ENCODE data around the gene NFXL1. TPM values are rescaled to one million over a fixed set of nuclear protein-coding genes. Genes with fewer than 3 reads are reported as not detected.

NFXL1 gene
- total and polyA plus RNA-seq, 2 of the 4 experiments (the other 2 are of a cell fraction) = 13.9 to 23.1 TPM

DNA sequence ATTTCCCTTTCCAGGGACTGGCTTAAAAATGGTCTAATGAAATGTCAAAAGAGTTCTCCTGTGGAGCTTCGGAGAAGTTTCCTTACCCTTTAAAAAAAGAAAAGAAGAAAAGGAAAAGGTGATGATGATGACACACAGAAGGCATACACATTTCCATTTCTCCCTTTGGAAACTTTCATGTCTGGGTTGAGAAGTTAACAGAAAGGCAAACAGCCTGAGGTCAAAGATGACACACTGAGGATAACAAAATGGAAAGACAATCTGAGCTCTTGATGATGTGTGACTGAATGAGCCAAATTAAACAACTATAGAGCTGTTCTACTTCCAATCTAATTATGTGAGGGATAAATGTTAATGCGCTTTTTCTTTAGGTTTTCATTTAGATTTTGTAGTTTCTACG, 32.2 kb downstream of the NFXL1 start:
- Histone ChIP-seq H3K4me2 (ENCODE audit: low read depth, low read length) (peak overlapping the region; percentile 20; the same call in 1 of the 2 replicates), H2BK15ac (ENCODE audit: low read depth, low read length) (no peak overlapping the region), H3K4me1 (ENCODE audit: control insufficient read depth, insufficient read depth, low read length) (peaks cover 2% of the 10 kb centered on the region; the same call in 1 of the 2 replicates), H3K18ac (ENCODE audit: low read depth, low read length) (no peak overlapping the region), H4K8ac (ENCODE audit: low read depth in 2 of 2, low read length in 2 of 2) (no peak overlapping the region), H4K5ac (ENCODE audit: low read depth, low read length) (no peak overlapping the region), H2BK120ac (ENCODE audit: low read depth, low read length) (no peak overlapping the region), H2AK9ac (replicated peaks; ENCODE audit: low read depth, low read length, poor library complexity) (no peak overlapping the region), H3K14ac (replicated peaks; ENCODE audit: low read depth, low read length) (no peak overlapping the region), H3K9me3 (ENCODE audit: control insufficient read depth, insufficient read depth, low read length) (no peaks in the 10 kb centered on the region), H3K9me1 (ENCODE audit: insufficient read depth, low read length) (no peaks in the 10 kb centered on the region), H3K27ac (ENCODE audit: insufficient read depth, low read length) (peak overlapping the region; percentile 1; the same call in 1 of the 2 replicates), H3K23ac (ENCODE audit: low read depth, low read length) (no peak overlapping the region; the same call in 1 of the 2 replicates), H3K56ac (ENCODE audit: extremely low read depth, insufficient read depth, low read length) (no peak overlapping the region), H3K36me3 (ENCODE audit: control insufficient read depth, insufficient read depth, low read length) (peaks cover 20% of the 10 kb centered on the region), H2AK5ac (ENCODE audit: low read depth, low read length) (no peak overlapping the region), H3K79me1 (ENCODE audit: low read depth in 1 of 2, low read length in 2 of 2) (peaks cover 0 to 4% of the 10 kb centered on the region in 2 experiments; a peak in 2 of 4 replicates), H2BK20ac (ENCODE audit: low read depth, low read length) (no peak overlapping the region), H3K27me3 (ENCODE audit: control insufficient read depth, insufficient read depth, low read length) (no peaks in the 10 kb centered on the region), H2BK5ac (ENCODE audit: low read depth, low read length, poor library complexity, severe bottlenecking) (peak overlapping the region; percentile 12), H3K9ac (ENCODE audit: low read depth, low read length) (no peak overlapping the region), H4K20me1 (ENCODE audit: insufficient read depth, low read length) (no peaks in the 10 kb centered on the region), H4K91ac (ENCODE audit: insufficient read depth, low read depth, low read length) (no peak overlapping the region), H3K4me3 (ENCODE audit: insufficient read depth, low read depth, low read length) (no peak overlapping the region), H3K4ac (ENCODE audit: low read depth, low read length) (no peak overlapping the region), H2AFZ (replicated peaks; ENCODE audit: low read length, poor library complexity) (no peak overlapping the region)
- DNase-seq (peak; percentile 33), ATAC-seq (ENCODE audit: low read depth) (peak; percentile 77)
- dilution Hi-C loops (cut with HindIII; ENCODE audit: low sequenced_read_pairs, unreplicated experiment) (no loop called here), in situ Hi-C loops (cut with MboI; ENCODE audit: low sequenced_read_pairs) (no loop called here), intact Hi-C loops (cut with micrococcal nuclease) (loop anchor here (5.0 kb wide), 1 partner anchor 40 kb away; no protein-coding TSS in a partner anchor)
- ChIA-PET POLR2A (ENCODE audit: unreplicated experiment) (no interaction called here), CTCF (no interaction called here)
- BruUV-seq (replicated peaks) = no TSS peak
- no CpG with 5 or more reads among the region's 3 CpGs for WGBS, 2 experiments (ENCODE audit: extremely low coverage in 2 of 2, insufficient read length in 1 of 2)
- TF ChIP-seq, protein P1, sequence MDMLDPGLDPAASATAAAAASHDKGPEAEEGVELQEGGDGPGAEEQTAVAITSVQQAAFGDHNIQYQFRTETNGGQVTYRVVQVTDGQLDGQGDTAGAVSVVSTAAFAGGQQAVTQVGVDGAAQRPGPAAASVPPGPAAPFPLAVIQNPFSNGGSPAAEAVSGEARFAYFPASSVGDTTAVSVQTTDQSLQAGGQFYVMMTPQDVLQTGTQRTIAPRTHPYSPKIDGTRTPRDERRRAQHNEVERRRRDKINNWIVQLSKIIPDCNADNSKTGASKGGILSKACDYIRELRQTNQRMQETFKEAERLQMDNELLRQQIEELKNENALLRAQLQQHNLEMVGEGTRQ (IDR thresholded peaks at IDR 0.05; ENCODE audit: low read depth, low read length) = no peak
- TF ChIP-seq NFE2L2 (IDR thresholded peaks at IDR 0.05; ENCODE audit: low read depth, low read length) (no peak), RAD21 (IDR thresholded peaks at IDR 0.05; ENCODE audit: low read length) (no peak), RCOR1 (IDR thresholded peaks at IDR 0.05; ENCODE audit: insufficient replicate concordance, low read length) (no peak), SMC3 (IDR thresholded peaks at IDR 0.05; ENCODE audit: low read depth, low read length) (no peak), BHLHE40 (IDR thresholded peaks at IDR 0.05; ENCODE audit: low read depth, low read length) (no peak), FOS (IDR thresholded peaks at IDR 0.05; ENCODE audit: low read depth, low read length) (no peak), RFX5 (IDR thresholded peaks at IDR 0.05; ENCODE audit: low read depth, low read length) (no peak), POLR2A (IDR thresholded peaks at IDR 0.05; ENCODE audit: low read depth, low read length) (no peak), CHD1 (IDR thresholded peaks at IDR 0.05; ENCODE audit: low read depth, low read length) (no peak), CEBPB (IDR thresholded peaks at IDR 0.05; ENCODE audit: low read depth, low read length) (no peak), MAZ (IDR thresholded peaks at IDR 0.05; ENCODE audit: borderline replicate concordance, low read depth, low read length) (no peak), MXI1 (IDR thresholded peaks at IDR 0.05; ENCODE audit: borderline replicate concordance, low read depth, low read length) (no peak), MAFK (IDR thresholded peaks at IDR 0.05; ENCODE audit: low read depth, low read length) (no peak)
- TF ChIP-seq, protein P2, sequence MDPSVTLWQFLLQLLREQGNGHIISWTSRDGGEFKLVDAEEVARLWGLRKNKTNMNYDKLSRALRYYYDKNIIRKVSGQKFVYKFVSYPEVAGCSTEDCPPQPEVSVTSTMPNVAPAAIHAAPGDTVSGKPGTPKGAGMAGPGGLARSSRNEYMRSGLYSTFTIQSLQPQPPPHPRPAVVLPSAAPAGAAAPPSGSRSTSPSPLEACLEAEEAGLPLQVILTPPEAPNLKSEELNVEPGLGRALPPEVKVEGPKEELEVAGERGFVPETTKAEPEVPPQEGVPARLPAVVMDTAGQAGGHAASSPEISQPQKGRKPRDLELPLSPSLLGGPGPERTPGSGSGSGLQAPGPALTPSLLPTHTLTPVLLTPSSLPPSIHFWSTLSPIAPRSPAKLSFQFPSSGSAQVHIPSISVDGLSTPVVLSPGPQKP (IDR thresholded peaks at IDR 0.05; ENCODE audit: borderline replicate concordance, low read depth, low read length) = no peak
- TF ChIP-seq, protein P3, sequence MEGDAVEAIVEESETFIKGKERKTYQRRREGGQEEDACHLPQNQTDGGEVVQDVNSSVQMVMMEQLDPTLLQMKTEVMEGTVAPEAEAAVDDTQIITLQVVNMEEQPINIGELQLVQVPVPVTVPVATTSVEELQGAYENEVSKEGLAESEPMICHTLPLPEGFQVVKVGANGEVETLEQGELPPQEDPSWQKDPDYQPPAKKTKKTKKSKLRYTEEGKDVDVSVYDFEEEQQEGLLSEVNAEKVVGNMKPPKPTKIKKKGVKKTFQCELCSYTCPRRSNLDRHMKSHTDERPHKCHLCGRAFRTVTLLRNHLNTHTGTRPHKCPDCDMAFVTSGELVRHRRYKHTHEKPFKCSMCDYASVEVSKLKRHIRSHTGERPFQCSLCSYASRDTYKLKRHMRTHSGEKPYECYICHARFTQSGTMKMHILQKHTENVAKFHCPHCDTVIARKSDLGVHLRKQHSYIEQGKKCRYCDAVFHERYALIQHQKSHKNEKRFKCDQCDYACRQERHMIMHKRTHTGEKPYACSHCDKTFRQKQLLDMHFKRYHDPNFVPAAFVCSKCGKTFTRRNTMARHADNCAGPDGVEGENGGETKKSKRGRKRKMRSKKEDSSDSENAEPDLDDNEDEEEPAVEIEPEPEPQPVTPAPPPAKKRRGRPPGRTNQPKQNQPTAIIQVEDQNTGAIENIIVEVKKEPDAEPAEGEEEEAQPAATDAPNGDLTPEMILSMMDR (conservative IDR thresholded peaks at IDR 0.05; ENCODE audit: low read depth, low read length) = no peak
